Measurements from ENCODE around the gene LIG3.
"Not testable (repeated sequence)": the region's sequence is repeated elsewhere in the genome, so short reads cannot be mapped to it uniquely, and the experiment has no call there.

Gene LIG3

GRCh38 chr17:34997355-34997862 is 17.1 kb downstream of the LIG3 start:
- Histone ChIP-seq H3K4me1 (ENCODE audit: control insufficient read depth in 5 of 5, insufficient read depth in 5 of 5, low read length in 5 of 5) (peaks cover 0 to 13% (median 5%) of the 10 kb centered on the region in 5 donors), H3K36me3 (ENCODE audit: control insufficient read depth in 5 of 5, insufficient read depth in 5 of 5, low read length in 5 of 5) (peaks cover 0 to 80% (median 70%) of the 10 kb centered on the region in 5 donors), H3K27ac (ENCODE audit: low read depth, low read length) (no peak overlapping the region), H3K9me3 (ENCODE audit: control insufficient read depth in 5 of 5, low read length in 5 of 5) (no peaks in the 10 kb centered on the region), H3K27me3 (ENCODE audit: control insufficient read depth in 5 of 5, insufficient read depth in 4 of 5, low read length in 5 of 5) (no peaks in the 10 kb centered on the region), H3K4me3 (ENCODE audit: low read depth in 1 of 5, low read length in 5 of 5) (no peak overlapping the region), H3K9ac (ENCODE audit: low read length in 5 of 5) (no peak overlapping the region)

GRCh38 chr17:34998205-34998604 is 17.9 kb downstream of the LIG3 start:
- Histone ChIP-seq H3K27ac (ENCODE audit: low read depth, low read length) (no peak overlapping the region), H3K4me3 (ENCODE audit: low read depth in 1 of 5, low read length in 5 of 5) (no peak overlapping the region), H3K9me3 (ENCODE audit: control insufficient read depth in 5 of 5, low read length in 5 of 5) (no peaks in the 10 kb centered on the region), H3K36me3 (ENCODE audit: control insufficient read depth in 5 of 5, insufficient read depth in 5 of 5, low read length in 5 of 5) (peaks cover 0 to 80% (median 65%) of the 10 kb centered on the region in 5 donors), H3K9ac (ENCODE audit: low read length in 5 of 5) (no peak overlapping the region), H3K27me3 (ENCODE audit: control insufficient read depth in 5 of 5, insufficient read depth in 4 of 5, low read length in 5 of 5) (no peaks in the 10 kb centered on the region), H3K4me1 (ENCODE audit: control insufficient read depth in 5 of 5, insufficient read depth in 5 of 5, low read length in 5 of 5) (peaks cover 0 to 17% (median 5%) of the 10 kb centered on the region in 5 donors)

- Histone ChIP-seq H3K4me3 (ENCODE audit: low read depth in 1 of 5, low read length in 5 of 5) (no peak overlapping the region), H3K27me3 (ENCODE audit: control insufficient read depth in 5 of 5, insufficient read depth in 4 of 5, low read length in 5 of 5) (no peaks in the 10 kb centered on the region), H3K4me1 (ENCODE audit: control insufficient read depth in 5 of 5, insufficient read depth in 5 of 5, low read length in 5 of 5) (peaks cover 0 to 17% (median 5%) of the 10 kb centered on the region in 5 donors), H3K9ac (ENCODE audit: low read length in 5 of 5) (no peak overlapping the region), H3K9me3 (ENCODE audit: control insufficient read depth in 5 of 5, low read length in 5 of 5) (no peaks in the 10 kb centered on the region), H3K27ac (ENCODE audit: low read depth, low read length) (no peak overlapping the region), H3K36me3 (ENCODE audit: control insufficient read depth in 5 of 5, insufficient read depth in 5 of 5, low read length in 5 of 5) (peaks cover 0 to 79% (median 62%) of the 10 kb centered on the region in 5 donors)
Measured at GRCh38 chr17:34999456-34999855, 19.1 kb downstream of the LIG3 start.

- not testable (repeated sequence) for H3K9me3 ChIP-seq (ENCODE audit: control insufficient read depth in 5 of 5, low read length in 5 of 5); H3K4me3 ChIP-seq (ENCODE audit: low read depth in 1 of 5, low read length in 5 of 5); H3K27me3 ChIP-seq (ENCODE audit: control insufficient read depth in 5 of 5, insufficient read depth in 4 of 5, low read length in 5 of 5); H3K9ac ChIP-seq (ENCODE audit: low read length in 5 of 5); H3K27ac ChIP-seq (ENCODE audit: low read depth, low read length)
- peaks cover 0 to 17% (median 5%) of the 10 kb centered on the region in 5 donors for H3K4me1 ChIP-seq (ENCODE audit: control insufficient read depth in 5 of 5, insufficient read depth in 5 of 5, low read length in 5 of 5)
- peaks cover 0 to 75% (median 56%) of the 10 kb centered on the region in 5 donors for H3K36me3 ChIP-seq (ENCODE audit: control insufficient read depth in 5 of 5, insufficient read depth in 5 of 5, low read length in 5 of 5)
Measured at GRCh38 chr17:35000965-35001364, 20.7 kb downstream of the LIG3 start.

- Histone ChIP-seq H3K27ac (ENCODE audit: low read depth, low read length) (no peak overlapping the region), H3K4me1 (ENCODE audit: control insufficient read depth in 5 of 5, insufficient read depth in 5 of 5, low read length in 5 of 5) (peaks cover 0 to 17% (median 5%) of the 10 kb centered on the region in 5 donors), H3K9me3 (ENCODE audit: control insufficient read depth in 5 of 5, low read length in 5 of 5) (no peaks in the 10 kb centered on the region), H3K36me3 (ENCODE audit: control insufficient read depth in 5 of 5, insufficient read depth in 5 of 5, low read length in 5 of 5) (peaks cover 0 to 76% (median 58%) of the 10 kb centered on the region in 5 donors), H3K27me3 (ENCODE audit: control insufficient read depth in 5 of 5, insufficient read depth in 4 of 5, low read length in 5 of 5) (no peaks in the 10 kb centered on the region), H3K9ac (ENCODE audit: low read length in 5 of 5) (no peak overlapping the region), H3K4me3 (ENCODE audit: low read depth in 1 of 5, low read length in 5 of 5) (no peak overlapping the region)
Measured at GRCh38 chr17:35001549-35001948, 21.2 kb downstream of the LIG3 start.

GRCh38 chr17:35002876-35003551 is 22.7 kb downstream of the LIG3 start:
- no peak overlapping the region for H3K9ac ChIP-seq (ENCODE audit: low read length in 5 of 5)

GRCh38 chr17:35003778-35004177 is 23.5 kb downstream of the LIG3 start:
- Histone ChIP-seq H3K36me3 (ENCODE audit: control insufficient read depth in 5 of 5, insufficient read depth in 5 of 5, low read length in 5 of 5) (peaks cover 0 to 78% (median 52%) of the 10 kb centered on the region in 5 donors), H3K9ac (ENCODE audit: low read length in 5 of 5) (no peak overlapping the region), H3K4me3 (ENCODE audit: low read depth in 1 of 5, low read length in 5 of 5) (no peak overlapping the region), H3K27ac (ENCODE audit: low read depth, low read length) (no peak overlapping the region), H3K27me3 (ENCODE audit: control insufficient read depth in 5 of 5, insufficient read depth in 4 of 5, low read length in 5 of 5) (no peaks in the 10 kb centered on the region), H3K9me3 (ENCODE audit: control insufficient read depth in 5 of 5, low read length in 5 of 5) (no peaks in the 10 kb centered on the region), H3K4me1 (ENCODE audit: control insufficient read depth in 5 of 5, insufficient read depth in 5 of 5, low read length in 5 of 5) (peaks cover 0 to 6% (median 4%) of the 10 kb centered on the region in 5 donors)

More at GRCh38 chr17:35002876-35003551, 22.7 kb downstream of the LIG3 start:
- H3K27me3 ChIP-seq (ENCODE audit: control insufficient read depth in 5 of 5, insufficient read depth in 4 of 5, low read length in 5 of 5) = no peaks in the 10 kb centered on the region
- peaks cover 0 to 9% (median 4%) of the 10 kb centered on the region in 5 donors for H3K4me1 ChIP-seq (ENCODE audit: control insufficient read depth in 5 of 5, insufficient read depth in 5 of 5, low read length in 5 of 5)
- no peak overlapping the region for H3K27ac ChIP-seq (ENCODE audit: low read depth, low read length)
- H3K9me3 ChIP-seq (ENCODE audit: control insufficient read depth in 5 of 5, low read length in 5 of 5) = no peaks in the 10 kb centered on the region
- no peak overlapping the region for H3K4me3 ChIP-seq (ENCODE audit: low read depth in 1 of 5, low read length in 5 of 5)
- peaks cover 0 to 83% (median 59%) of the 10 kb centered on the region in 5 donors for H3K36me3 ChIP-seq (ENCODE audit: control insufficient read depth in 5 of 5, insufficient read depth in 5 of 5, low read length in 5 of 5)

- Histone ChIP-seq H3K9ac (ENCODE audit: low read length in 5 of 5) (no peak overlapping the region), H3K36me3 (ENCODE audit: control insufficient read depth in 5 of 5, insufficient read depth in 5 of 5, low read length in 5 of 5) (peaks cover 7 to 70% (median 49%) of the 10 kb centered on the region in 5 donors), H3K9me3 (ENCODE audit: control insufficient read depth in 5 of 5, low read length in 5 of 5) (no peaks in the 10 kb centered on the region), H3K27me3 (ENCODE audit: control insufficient read depth in 5 of 5, insufficient read depth in 4 of 5, low read length in 5 of 5) (no peaks in the 10 kb centered on the region), H3K4me1 (ENCODE audit: control insufficient read depth in 5 of 5, insufficient read depth in 5 of 5, low read length in 5 of 5) (peaks cover 0 to 6% (median 4%) of the 10 kb centered on the region in 5 donors), H3K27ac (ENCODE audit: low read depth, low read length) (no peak overlapping the region), H3K4me3 (ENCODE audit: low read depth in 1 of 5, low read length in 5 of 5) (no peak overlapping the region)
Measured at GRCh38 chr17:35006345-35006744, 26.0 kb downstream of the LIG3 start.

- H3K27me3 ChIP-seq (ENCODE audit: control insufficient read depth in 5 of 5, insufficient read depth in 4 of 5, low read length in 5 of 5) = no peaks in the 10 kb centered on the region
- H3K9ac ChIP-seq (ENCODE audit: low read length in 5 of 5) = no peak overlapping the region
- no peak overlapping the region for H3K4me3 ChIP-seq (ENCODE audit: low read depth in 1 of 5, low read length in 5 of 5)
- H3K36me3 ChIP-seq (ENCODE audit: control insufficient read depth in 5 of 5, insufficient read depth in 5 of 5, low read length in 5 of 5) = peaks cover 7 to 70% (median 49%) of the 10 kb centered on the region in 5 donors
- H3K9me3 ChIP-seq (ENCODE audit: control insufficient read depth in 5 of 5, low read length in 5 of 5) = no peaks in the 10 kb centered on the region
- no peak overlapping the region for H3K27ac ChIP-seq (ENCODE audit: low read depth, low read length)
- H3K4me1 ChIP-seq (ENCODE audit: control insufficient read depth in 5 of 5, insufficient read depth in 5 of 5, low read length in 5 of 5) = peaks cover 0 to 6% (median 4%) of the 10 kb centered on the region in 5 donors
Measured at GRCh38 chr17:35006961-35007360, 26.6 kb downstream of the LIG3 start.

- no peak overlapping the region for H3K9ac ChIP-seq (ENCODE audit: low read length in 5 of 5)
- peaks cover 0 to 8% (median 4%) of the 10 kb centered on the region in 5 donors for H3K4me1 ChIP-seq (ENCODE audit: control insufficient read depth in 5 of 5, insufficient read depth in 5 of 5, low read length in 5 of 5)
- no peaks in the 10 kb centered on the region for H3K9me3 ChIP-seq (ENCODE audit: control insufficient read depth in 5 of 5, low read length in 5 of 5)
- peaks cover 11 to 69% (median 40%) of the 10 kb centered on the region in 5 donors for H3K36me3 ChIP-seq (ENCODE audit: control insufficient read depth in 5 of 5, insufficient read depth in 5 of 5, low read length in 5 of 5)
- no peaks in the 10 kb centered on the region for H3K27me3 ChIP-seq (ENCODE audit: control insufficient read depth in 5 of 5, insufficient read depth in 4 of 5, low read length in 5 of 5)
- no peak overlapping the region for H3K27ac ChIP-seq (ENCODE audit: low read depth, low read length)
- H3K4me3 ChIP-seq (ENCODE audit: low read depth in 1 of 5, low read length in 5 of 5) = no peak overlapping the region
Measured at GRCh38 chr17:35010093-35010492, 29.8 kb downstream of the LIG3 start.
